Astrocyte of the cerebellum (primary cell): ENCODE measurements around the gene DGKI.

ENCODE experiments used
- DNase-seq: peaks from one replicate; pipeline ENCODE4 v3.0.0-alpha.2; 2011; ENCODE audit warnings: low read depth
- H3K4me3 ChIP-seq: 2 replicates; pipeline ENCODE4 v1.5.1; 2011; ENCODE audit warnings: mild to moderate bottlenecking, low read depth, low read length, moderate library complexity
- in situ Hi-C: cut with HindIII; loops from 2 replicates; pipeline ENCODE4 v1.10.0; 2017; ENCODE audit warnings: low sequenced_read_pairs
- TF ChIP-seq, protein P1 (sequence below): IDR thresholded peaks from 2 replicates; pipeline ENCODE4 v1.5.1; 2012; ENCODE audit warnings: low read length, low read depth, moderate library complexity, mild to moderate bottlenecking; ENCODE audit errors: missing control alignments

DGKI gene

DNA sequence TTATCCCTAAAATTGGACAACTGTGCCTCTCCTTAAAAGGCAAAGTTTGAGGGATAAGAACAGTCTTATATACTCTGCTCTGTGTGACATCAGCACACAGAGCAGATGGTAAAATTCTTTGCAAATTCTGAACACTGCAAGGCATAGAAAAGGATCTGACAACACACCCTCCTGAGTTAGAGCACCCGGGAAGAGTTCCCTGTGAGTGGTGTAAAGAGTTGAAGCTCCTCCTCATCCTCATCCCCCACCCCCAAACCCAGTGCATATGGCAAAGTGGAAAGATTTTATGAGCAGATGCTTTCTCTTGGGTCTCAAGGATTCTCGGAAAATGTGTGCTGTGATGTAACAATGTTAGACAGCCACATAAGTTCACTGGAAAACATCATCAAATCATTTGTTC is 40.0 kb upstream of the DGKI start:
- in situ Hi-C loops, result no loop called here
- no peak for DNase-seq
- TF ChIP-seq, protein P1, sequence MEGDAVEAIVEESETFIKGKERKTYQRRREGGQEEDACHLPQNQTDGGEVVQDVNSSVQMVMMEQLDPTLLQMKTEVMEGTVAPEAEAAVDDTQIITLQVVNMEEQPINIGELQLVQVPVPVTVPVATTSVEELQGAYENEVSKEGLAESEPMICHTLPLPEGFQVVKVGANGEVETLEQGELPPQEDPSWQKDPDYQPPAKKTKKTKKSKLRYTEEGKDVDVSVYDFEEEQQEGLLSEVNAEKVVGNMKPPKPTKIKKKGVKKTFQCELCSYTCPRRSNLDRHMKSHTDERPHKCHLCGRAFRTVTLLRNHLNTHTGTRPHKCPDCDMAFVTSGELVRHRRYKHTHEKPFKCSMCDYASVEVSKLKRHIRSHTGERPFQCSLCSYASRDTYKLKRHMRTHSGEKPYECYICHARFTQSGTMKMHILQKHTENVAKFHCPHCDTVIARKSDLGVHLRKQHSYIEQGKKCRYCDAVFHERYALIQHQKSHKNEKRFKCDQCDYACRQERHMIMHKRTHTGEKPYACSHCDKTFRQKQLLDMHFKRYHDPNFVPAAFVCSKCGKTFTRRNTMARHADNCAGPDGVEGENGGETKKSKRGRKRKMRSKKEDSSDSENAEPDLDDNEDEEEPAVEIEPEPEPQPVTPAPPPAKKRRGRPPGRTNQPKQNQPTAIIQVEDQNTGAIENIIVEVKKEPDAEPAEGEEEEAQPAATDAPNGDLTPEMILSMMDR, result no peak

DNA sequence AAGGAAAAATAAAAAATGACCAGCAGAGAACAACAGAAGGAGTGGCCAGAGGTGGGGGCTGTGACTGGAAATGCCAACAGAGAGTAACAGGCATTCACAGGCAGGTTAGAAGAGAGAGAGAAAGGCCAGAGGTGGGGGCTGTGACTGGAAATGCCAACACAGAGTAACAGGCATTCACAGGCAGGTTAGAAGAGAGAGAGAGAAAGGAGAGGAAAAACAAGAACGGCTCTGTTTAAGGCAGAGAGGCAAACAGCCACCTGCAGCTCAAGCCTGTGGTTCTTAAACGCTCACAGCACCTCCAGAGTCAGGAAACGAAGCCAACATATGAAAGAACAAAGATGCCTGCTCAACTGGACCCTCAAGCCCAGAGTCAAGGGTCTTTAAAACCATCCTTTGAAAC is 39.5 kb upstream of the DGKI start:
- H3K4me3 ChIP-seq, result no peak overlapping the region
- no peak for DNase-seq
- TF ChIP-seq, protein P1, result no peak
- in situ Hi-C loops, result no loop called here

More for the DNA sequence above, 40.0 kb upstream of the DGKI start:
- no peak overlapping the region for H3K4me3 ChIP-seq

GRCh38 chr7:137885678-137886077 is 38.9 kb upstream of the DGKI start:
- TF ChIP-seq, protein P1, result no peak
- H3K4me3 ChIP-seq, result no peak overlapping the region
- in situ Hi-C loops, result no loop called here
- DNase-seq, result no peak

- DNase-seq, result no peak
- in situ Hi-C loops, result no loop called here
- H3K4me3 ChIP-seq, result no peak overlapping the region
- TF ChIP-seq, protein P1, result no peak
Measured at GRCh38 chr7:137882806-137883205, 36.0 kb upstream of the DGKI start.

DNA sequence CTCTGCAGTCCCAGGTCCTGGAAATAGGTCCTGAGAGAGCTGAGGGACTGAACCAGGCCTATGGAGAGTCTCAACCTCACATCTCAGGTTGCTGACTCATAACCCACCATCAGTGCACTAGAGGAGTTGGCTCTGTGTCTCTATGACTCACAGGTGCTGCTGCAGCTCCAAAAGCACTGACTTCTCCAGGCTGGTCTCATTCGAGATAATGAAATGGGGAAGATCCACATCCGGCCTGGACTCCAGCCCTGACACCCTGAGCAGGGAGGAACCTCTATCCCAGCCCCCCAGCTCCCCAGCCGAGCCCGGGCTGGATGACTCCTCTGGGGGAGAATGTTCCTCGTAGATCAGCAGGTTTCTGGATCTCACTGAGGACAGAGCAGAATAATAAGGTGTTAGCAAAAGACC is 35.5 kb upstream of the DGKI start:
- DNase-seq, result peak; percentile 98

GRCh38 chr7:137881607-137882260 is 35.0 kb upstream of the DGKI start:
- no peak overlapping the region for H3K4me3 ChIP-seq
- TF ChIP-seq, protein P1, result no peak

More for the DNA sequence above, 35.5 kb upstream of the DGKI start:
- in situ Hi-C loops, result no loop called here
- TF ChIP-seq, protein P1, result no peak
- H3K4me3 ChIP-seq, result no peak overlapping the region

GRCh38 chr7:137880432-137880831 is 33.7 kb upstream of the DGKI start:
- in situ Hi-C loops, result no loop called here
- H3K4me3 ChIP-seq, result no peak overlapping the region
- DNase-seq, result peak; percentile 68
- TF ChIP-seq, protein P1, result no peak

More at GRCh38 chr7:137881607-137882260, 35.0 kb upstream of the DGKI start:
- in situ Hi-C loops, result no loop called here
- no peak for DNase-seq
